IMR-90 (cell line): Measurements from ENCODE around the gene MAS1.

Experiments used
- POLR2A ChIP-seq: IDR thresholded peaks from 2 replicates; pipeline ENCODE4 v1.6.1; 2012; ENCODE audit warnings: mild to moderate bottlenecking, low read depth, low read length
- RAD21 ChIP-seq: IDR thresholded peaks from 2 replicates; pipeline ENCODE4 v1.6.1; 2012; ENCODE audit warnings: low read length, improper control_type of control experiment
- RCOR1 ChIP-seq: IDR thresholded peaks from 2 replicates; pipeline ENCODE4 v1.6.1; 2012; ENCODE audit warnings: mild to moderate bottlenecking, low read length, improper control_type of control experiment; ENCODE audit not compliant: insufficient replicate concordance
- TF ChIP-seq, protein P1 (sequence below): conservative IDR thresholded peaks from 2 replicates; pipeline ENCODE4 v1.5.1; 2012; ENCODE audit warnings: mild to moderate bottlenecking, low read depth, low read length, improper control_type of control experiment

DNA sequence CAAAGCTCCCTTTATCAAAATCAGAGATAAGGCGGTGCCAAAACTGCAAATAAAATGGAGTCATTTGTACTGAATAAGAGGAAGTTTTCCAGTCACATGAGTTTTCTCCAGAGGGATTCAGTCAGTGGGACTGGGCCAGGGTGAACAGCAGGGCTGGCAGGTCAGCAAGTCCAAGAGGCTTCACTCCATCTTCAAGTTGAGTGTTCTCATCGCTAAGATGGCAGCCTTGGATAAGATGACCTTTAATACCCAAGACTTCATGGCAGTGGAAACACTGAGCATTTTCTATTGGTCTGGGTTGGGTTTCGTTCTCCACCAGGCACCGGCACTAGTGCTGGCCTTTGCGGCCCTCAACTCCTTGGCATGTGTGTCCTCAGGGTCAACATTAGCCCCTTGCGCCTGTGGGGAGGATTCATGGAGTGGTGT, 48.8 kb downstream of the MAS1 start:
- TF ChIP-seq, protein P1, sequence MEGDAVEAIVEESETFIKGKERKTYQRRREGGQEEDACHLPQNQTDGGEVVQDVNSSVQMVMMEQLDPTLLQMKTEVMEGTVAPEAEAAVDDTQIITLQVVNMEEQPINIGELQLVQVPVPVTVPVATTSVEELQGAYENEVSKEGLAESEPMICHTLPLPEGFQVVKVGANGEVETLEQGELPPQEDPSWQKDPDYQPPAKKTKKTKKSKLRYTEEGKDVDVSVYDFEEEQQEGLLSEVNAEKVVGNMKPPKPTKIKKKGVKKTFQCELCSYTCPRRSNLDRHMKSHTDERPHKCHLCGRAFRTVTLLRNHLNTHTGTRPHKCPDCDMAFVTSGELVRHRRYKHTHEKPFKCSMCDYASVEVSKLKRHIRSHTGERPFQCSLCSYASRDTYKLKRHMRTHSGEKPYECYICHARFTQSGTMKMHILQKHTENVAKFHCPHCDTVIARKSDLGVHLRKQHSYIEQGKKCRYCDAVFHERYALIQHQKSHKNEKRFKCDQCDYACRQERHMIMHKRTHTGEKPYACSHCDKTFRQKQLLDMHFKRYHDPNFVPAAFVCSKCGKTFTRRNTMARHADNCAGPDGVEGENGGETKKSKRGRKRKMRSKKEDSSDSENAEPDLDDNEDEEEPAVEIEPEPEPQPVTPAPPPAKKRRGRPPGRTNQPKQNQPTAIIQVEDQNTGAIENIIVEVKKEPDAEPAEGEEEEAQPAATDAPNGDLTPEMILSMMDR = no peak
- TF ChIP-seq RCOR1 (no peak), RAD21 (no peak), POLR2A (no peak)
